Gastrocnemius medialis (tissue), 4 donors: ENCODE measurements around the gene FKBP1A.

Source experiments
- POLR2A ChIP-seq, 2 donors: fragments of 450-650 bp; IDR thresholded peaks; one replicate each; pipeline ENCODE4 v1.6.1; 2017; ENCODE audit warnings: antibody characterized with exemption in 2 of 2, mild to moderate bottlenecking in 2 of 2, moderate library complexity in 2 of 2
- TF ChIP-seq, protein P1 (sequence below), 5 experiments: fragments of 450-650 bp in 3 of 5; fragments of 200-600 bp in 2 of 5; sonication (generic) in 2 of 5; IDR thresholded peaks in 4 of 5; conservative IDR thresholded peaks in 1 of 5; 1 replicate in 4 of 5; 2 replicates in 1 of 5; pipeline ENCODE4 v1.5.1; 2016 to 2019; ENCODE audit warnings: antibody characterized with exemption in 5 of 5, mild to moderate bottlenecking in 3 of 5, moderate library complexity in 3 of 5

GRCh38 chr20:1346315-1346969, 46.4 kb downstream of the FKBP1A start:
- TF ChIP-seq, protein P1, sequence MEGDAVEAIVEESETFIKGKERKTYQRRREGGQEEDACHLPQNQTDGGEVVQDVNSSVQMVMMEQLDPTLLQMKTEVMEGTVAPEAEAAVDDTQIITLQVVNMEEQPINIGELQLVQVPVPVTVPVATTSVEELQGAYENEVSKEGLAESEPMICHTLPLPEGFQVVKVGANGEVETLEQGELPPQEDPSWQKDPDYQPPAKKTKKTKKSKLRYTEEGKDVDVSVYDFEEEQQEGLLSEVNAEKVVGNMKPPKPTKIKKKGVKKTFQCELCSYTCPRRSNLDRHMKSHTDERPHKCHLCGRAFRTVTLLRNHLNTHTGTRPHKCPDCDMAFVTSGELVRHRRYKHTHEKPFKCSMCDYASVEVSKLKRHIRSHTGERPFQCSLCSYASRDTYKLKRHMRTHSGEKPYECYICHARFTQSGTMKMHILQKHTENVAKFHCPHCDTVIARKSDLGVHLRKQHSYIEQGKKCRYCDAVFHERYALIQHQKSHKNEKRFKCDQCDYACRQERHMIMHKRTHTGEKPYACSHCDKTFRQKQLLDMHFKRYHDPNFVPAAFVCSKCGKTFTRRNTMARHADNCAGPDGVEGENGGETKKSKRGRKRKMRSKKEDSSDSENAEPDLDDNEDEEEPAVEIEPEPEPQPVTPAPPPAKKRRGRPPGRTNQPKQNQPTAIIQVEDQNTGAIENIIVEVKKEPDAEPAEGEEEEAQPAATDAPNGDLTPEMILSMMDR (IDR thresholded peaks at IDR 0.05 in 4 of 5, conservative IDR thresholded peaks at IDR 0.05 in 1 of 5) = no peak
- no peak for TF ChIP-seq POLR2A (IDR thresholded peaks at IDR 0.05)
